Epithelial cell of proximal tubule (primary cell): Measurements from ENCODE around the gene DYNC2LI1. TPM values are rescaled to one million over a fixed set of nuclear protein-coding genes. Genes with fewer than 3 reads are reported as not detected.
A peak's percentile ranks its signal among the peaks of the same experiment; 100 is the strongest.

ENCODE experiments used
- DNase-seq: peaks from one replicate; pipeline ENCODE4 v3.0.0-alpha.2; 2011; ENCODE audit warnings: low read depth
- H3K4me3 ChIP-seq: 2 replicates; pipeline ENCODE4 v1.5.1; 2011; ENCODE audit warnings: low read depth, mild to moderate bottlenecking, low read length
- CTCF ChIP-seq: conservative IDR thresholded peaks from 2 replicates; pipeline ENCODE4 v1.5.1; 2012; ENCODE audit warnings: low read depth, mild to moderate bottlenecking, low read length
- total RNA-seq: library from RNA; depleted of rRNA; stranded (reverse); fragments of >200 nt; gene quantifications from 2 replicates; pipeline ENCODE4 v1.2.3, GENCODE V29; 2015

The DYNC2LI1 gene
- total RNA-seq, 1 donor from 2014 or later: 37.0 TPM

DNA sequence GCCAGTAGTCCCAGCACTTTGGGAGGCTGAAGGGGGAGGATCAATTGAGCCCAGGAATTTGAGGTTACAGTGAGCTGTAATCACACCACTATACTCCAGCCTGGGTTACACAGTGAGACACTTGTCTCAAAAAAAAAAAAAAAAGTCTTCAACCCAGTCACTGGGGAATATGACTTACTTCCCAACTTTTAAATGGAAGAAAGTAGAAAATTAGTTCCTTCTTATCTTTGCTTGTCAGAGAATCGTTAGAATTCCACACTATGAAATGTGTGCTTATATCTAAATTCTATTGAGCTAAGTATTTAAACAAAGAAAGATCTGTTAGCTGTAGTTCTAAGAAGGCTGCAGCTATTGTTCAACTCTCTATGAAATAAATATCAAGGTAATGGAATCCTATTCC is 22.4 kb downstream of the DYNC2LI1 start:
- DNase-seq: no peak
- no peak overlapping the region for H3K4me3 ChIP-seq
- no peak for TF ChIP-seq CTCF

DNA sequence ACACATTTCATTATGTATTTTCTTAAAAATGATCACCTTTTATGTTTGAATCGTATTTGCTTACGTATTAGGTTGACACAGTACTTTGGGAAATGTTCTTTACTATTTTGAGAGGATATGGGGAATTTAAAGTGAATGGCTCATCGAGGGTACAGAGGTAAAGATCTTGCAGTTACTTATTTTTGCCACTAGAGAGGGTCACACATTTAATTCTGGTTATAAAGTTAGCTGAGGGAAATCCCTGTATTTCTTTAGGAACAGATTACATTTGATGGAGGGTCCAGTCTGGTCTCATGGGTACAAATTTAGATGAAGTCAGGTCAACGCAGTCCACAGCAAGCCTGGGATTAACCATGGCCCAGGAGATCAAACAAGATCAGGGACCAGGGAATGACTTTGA is 24.5 kb downstream of the DYNC2LI1 start:
- DNase-seq: no peak
- TF ChIP-seq CTCF: peak; percentile 36
- no peak overlapping the region for H3K4me3 ChIP-seq

- H3K4me3 ChIP-seq: no peak overlapping the region
- DNase-seq: no peak
- TF ChIP-seq CTCF: no peak
Observed at GRCh38 chr2:43800894-43801293, 27.1 kb downstream of the DYNC2LI1 start.

- TF ChIP-seq CTCF: no peak
- DNase-seq: no peak
- no peak overlapping the region for H3K4me3 ChIP-seq
Observed at GRCh38 chr2:43802135-43802534, 28.3 kb downstream of the DYNC2LI1 start.

- no peak for TF ChIP-seq CTCF
- DNase-seq: no peak
- no peak overlapping the region for H3K4me3 ChIP-seq
Observed at GRCh38 chr2:43803113-43803512, 29.3 kb downstream of the DYNC2LI1 start.

DNA sequence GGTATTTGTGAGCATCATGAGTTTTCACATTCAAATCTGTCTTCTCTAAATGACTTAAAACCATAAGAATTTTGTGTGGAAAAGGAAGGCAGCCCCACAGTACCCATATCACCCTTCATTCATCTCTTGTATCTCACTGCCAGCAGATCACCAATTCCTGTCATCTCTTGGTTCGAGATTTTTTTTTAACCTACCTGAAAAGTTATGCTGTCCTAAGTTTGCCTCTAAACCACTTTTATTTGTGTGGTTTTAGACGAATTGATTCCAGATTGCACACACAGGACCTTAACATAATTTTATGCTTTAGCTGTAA is 32.8 kb downstream of the DYNC2LI1 start:
- no peak for DNase-seq
- no peak overlapping the region for H3K4me3 ChIP-seq
- no peak for TF ChIP-seq CTCF

DNA sequence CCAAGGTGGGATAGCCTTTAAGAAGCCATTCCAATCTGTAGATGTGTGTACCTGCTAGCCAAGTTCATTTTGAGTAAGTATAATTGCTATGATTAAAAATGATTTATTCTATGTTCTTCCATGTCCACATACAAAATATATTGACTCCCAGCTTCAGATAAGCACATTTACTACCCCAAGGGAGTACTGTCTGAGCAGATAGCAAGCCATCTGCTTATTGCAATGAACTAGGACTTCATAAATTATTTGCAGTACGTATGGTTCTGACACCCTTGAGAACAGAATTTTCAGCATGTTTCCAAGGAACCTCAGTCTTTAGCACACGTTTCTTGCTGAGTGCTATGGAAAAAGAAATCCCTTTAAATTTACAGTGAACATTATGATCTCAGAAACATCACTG is 36.6 kb downstream of the DYNC2LI1 start:
- no peak for DNase-seq
- no peak overlapping the region for H3K4me3 ChIP-seq
- no peak for TF ChIP-seq CTCF
